HS-27A (cell line): Measurements from ENCODE around the gene SPANXD.
"Not testable (repeated sequence)": the region's sequence is repeated elsewhere in the genome, so short reads cannot be mapped to it uniquely, and the experiment has no call there.

Experiments used
- DNase-seq: peaks from one replicate; pipeline ENCODE4 v3.0.0-alpha.2; 2012; ENCODE audit warnings: low read depth, missing footprints

Gene SPANXD, protein sequence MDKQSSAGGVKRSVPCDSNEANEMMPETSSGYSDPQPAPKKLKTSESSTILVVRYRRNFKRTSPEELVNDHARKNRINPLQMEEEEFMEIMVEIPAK

DNA sequence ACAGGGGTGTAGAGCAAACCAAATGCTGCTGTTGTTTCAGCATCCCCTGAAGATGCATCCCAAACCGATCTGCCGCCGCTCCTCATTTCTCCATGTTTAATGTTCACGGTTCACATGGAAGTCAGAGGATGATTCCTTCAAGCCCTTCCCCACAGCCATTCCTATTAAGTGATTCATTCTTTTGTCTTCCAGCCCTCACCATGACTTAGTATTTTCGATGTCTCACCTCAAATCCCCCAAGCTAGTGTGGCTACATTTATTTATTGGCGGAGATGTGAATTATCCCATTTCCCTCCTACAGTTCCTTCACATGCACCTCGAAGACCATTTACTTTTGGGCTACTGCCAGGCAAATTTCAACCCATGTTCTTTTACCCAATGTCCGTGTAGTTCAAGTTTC, at the start of gene SPANXD:
Gene SPANXD (minus strand): TSS at position 101 of the 400 bp plus-strand sequence. CDS start 334 bp downstream, outside the sequence.
- not testable (repeated sequence) for DNase-seq

DNA sequence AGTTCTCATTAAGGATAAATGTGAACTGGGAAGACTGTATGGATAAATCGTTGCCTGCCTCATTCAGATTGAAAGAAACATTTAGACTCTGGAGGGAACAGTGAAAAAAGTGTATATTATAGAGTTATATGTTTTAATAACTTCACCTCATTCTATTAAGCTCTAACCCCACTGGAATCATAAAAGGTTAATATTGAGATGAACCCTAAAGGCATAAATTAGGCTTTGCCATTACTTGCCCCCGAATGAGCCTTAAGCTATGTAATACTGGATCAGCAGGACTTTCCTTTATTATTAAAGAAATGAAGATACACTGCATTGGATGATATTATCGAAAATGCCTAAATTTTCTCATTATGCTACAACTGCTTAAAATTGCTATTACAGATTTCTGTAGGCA, 44.1 kb upstream of the SPANXD start:
- DNase-seq, result no peak

DNA sequence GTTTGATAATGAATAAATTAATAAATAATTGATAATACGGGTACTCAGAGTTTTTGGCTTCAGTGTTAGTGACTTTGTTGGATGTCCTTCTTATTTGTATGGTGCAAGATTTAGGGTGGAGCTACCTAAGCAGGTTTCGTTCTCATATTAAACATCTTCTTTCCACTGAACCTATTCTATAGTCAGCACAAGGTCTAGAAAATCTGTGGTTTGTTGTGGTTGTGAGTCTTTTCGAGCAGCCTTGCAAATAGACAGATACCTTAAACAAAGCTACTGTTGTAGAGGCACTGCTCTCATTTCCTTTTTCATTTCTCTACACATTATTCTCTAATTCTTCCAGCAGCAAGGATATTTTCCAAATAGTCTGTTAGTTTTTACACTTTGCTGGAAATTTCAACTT, 38.1 kb upstream of the SPANXD start:
- DNase-seq, result no peak

DNA sequence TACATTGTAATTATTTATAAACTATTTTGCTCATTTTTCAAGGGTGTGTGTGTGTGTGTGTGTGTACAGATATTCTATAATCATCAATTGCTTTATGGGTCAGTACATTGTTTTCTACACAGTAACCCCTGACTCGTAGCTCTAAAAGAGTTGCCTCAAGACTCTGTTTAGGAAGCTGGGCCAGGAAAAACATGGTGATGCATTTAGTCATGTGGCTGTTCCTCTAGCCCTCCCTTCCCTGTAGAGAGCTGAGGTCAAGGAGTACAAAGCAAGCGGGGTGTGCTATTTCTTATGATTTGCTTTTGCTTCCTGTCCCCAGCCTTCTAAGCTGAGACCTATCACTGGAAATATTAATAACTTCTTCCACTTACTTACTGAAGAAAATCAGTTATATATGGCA, 34.8 kb upstream of the SPANXD start:
- DNase-seq, result no peak

DNA sequence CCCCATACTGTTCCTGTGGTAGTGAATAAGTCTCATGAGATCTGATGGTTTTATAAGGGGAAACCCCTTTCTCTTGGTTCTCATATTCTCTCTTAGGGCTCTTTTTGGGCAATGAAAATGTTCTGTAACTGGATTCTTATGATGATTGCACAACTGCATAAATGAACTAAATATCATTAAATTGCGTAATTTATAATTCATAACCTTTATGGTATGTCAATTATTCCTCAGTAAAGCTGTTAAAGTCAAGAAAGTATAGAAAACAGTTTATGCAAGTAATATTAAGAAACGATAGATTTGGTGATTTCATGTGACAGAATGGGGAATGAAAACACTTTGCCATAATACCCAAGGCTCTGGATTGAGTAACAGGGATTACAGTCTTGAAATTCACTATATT, 33.5 kb upstream of the SPANXD start:
- no peak for DNase-seq

DNA sequence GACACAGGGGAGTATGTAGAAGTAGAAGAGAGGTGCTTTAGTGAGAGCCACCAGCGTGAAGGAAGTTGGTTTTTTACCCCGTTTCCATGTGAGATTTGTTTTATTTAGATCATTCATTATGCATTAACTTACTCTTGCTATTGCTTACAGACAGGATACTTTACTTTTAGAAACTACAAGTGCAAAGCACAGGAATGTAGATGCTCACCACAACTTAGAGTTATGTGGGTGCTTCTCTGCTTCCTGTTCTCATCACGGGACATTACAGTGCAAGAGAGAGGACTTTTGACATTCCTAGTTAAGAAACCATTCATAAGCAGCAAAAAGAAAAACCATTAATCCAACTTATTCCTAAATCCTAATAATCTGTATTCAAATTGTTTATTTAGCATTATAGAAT, 25.6 kb upstream of the SPANXD start:
- DNase-seq, result no peak

DNA sequence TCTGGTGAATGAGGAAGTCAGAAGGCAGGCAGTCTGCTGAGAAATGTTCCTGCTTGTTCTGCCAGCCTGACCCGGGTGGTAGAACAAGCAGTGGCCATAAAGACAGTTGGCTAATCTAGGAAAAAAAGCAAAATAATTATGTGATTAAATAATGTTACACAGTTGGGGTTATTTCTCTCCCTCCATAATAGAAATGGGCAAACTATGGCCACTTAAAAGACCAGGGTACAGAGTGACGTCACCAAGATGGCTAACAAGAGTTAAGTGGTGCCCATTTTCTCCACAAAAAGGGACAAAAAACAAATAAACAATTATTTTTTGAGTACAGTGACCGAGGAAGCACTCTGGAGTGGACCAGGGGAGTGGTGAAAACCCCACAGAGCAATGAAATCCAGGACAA, 16.1 kb upstream of the SPANXD start:
- no peak for DNase-seq

DNA sequence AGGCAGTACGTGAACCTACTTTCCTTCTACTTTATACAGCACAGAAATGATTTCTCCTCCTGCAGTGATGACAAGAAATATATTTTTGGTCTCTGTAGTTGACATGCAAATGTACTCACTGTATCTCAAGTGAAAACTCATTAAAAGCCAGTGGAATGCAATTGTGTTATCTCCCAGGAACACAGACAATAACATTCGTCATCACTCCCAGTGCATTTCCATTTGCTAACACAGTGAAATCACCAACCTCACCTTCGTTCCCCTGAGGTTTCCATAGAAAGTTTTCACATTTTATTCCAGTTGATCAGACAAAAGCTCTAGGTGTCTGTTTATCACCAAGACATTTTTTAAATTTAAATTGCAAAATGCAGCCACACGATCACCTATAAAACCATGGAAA, 2.5 kb upstream of the SPANXD start:
- DNase-seq, result no peak

DNA sequence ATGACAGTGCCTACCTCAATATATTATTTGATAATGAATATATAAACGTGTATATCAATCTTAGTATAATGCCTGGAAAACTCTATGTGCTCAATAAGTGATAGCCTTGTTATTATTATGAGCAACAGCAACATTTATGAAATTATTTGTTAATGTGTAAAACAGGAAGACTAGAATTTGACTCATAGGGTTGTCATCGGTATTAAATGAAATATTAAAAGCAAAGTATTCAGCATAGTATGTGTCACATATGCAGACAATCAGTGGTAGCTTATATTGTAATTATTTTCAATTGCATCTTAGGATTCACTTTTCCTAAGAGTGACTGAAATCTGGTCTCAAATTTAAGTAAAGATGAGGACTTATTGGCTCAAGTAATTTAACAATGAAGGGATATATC, 24.6 kb downstream of the SPANXD start:
- DNase-seq, result no peak

DNA sequence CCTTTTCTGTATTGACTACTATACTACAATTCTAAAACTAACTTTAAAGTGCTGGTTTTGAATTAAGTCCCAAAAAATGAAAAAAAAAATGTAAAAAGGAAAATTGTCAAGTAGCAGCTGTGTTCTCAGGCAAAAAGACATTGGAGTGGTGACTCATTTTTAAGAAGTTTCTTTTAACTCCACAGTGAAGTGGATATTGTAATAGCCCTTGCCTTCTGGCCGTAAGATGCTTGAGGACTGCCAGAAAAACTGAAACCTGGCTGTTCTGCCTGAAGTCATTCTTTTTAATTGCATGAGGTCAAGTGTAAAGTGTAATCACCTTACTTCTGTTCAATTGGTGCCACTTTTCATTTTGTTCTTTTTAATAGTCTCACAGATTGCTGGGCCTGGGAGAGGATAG, 28.9 kb downstream of the SPANXD start:
- DNase-seq, result no peak

DNA sequence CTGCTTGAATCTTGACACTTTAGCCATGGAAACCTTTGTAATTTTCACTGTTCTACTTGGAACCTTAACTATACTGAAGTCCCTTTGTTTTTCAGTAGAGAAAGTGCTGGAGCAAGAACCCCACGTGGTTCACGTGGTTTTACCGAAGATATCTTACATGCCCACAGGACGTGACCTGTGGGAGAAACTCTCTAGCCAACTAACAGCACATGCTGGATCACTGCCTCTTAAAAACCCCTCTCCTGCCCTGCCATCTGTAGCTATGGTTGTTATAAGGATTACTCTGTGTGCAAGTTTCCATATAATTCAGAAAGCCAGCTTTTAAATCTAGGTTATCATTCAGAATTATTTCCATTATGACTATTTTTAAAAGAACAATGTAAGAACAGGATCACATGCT, 30.2 kb downstream of the SPANXD start:
- DNase-seq, result no peak

DNA sequence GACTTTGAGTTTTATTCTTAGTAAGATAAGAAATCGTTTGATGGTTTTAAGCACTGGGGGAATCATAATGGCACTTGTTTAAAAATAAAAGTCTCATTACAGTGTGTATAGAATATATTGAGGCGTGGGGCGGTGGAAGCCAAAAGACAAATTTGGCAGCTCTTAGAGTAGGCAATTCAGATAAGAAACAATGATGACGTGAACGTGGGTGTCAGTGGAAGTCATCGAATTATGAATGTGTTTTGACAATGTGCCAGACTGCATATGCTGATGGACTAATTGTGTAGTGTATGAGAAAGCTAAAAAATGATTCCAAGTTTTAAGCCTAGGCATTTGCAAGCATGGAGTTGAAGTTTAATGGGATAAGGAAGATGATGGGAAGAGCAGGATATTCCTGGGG, 35.8 kb downstream of the SPANXD start:
- DNase-seq, result no peak

DNA sequence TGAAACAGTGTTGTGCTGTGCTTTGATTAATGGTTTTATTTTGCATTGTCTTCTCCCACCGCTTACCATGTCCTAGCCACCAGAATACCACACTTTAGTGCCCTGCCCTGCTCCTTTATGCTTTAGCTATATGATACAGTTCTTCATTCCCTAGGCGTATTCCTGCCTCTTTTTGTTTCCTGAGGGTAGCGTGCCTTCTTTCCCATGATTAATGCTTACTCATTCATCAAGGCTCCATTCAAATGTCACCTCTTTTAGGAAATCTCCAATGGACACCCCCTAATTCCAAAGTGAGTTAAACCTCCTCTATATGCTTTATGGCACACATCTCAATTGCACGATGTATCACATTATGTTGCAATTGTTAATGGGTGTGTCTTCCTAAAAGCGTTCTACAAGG, 46.3 kb downstream of the SPANXD start:
- no peak for DNase-seq
